Left forelimb (tissue), 1 donor: ENCODE data around the gene FAIM2.

Experiments used
- DNase-seq: peaks from one replicate; pipeline ENCODE4 v3.0.0-alpha.2; 2018; ENCODE audit warnings: low spot score

FAIM2 gene

GRCh38 chr12:49917166-49917787 is 13.6 kb upstream of the FAIM2 start:
- peak; percentile 33 for DNase-seq

GRCh38 chr12:49916129-49916919 is 12.6 kb upstream of the FAIM2 start:
- no peak for DNase-seq

- DNase-seq = peak; percentile 59
Measured at GRCh38 chr12:49912345-49913255, 8.9 kb upstream of the FAIM2 start.

- no peak for DNase-seq
Measured at GRCh38 chr12:49911213-49911605, 7.5 kb upstream of the FAIM2 start.

GRCh38 chr12:49910331-49911212 is 6.9 kb upstream of the FAIM2 start:
- peak; percentile 49 for DNase-seq

- DNase-seq = no peak
Measured at GRCh38 chr12:49909826-49910225, 6.1 kb upstream of the FAIM2 start.

- DNase-seq = no peak
Measured at GRCh38 chr12:49909356-49909755, 5.7 kb upstream of the FAIM2 start.

GRCh38 chr12:49907352-49907751 is 3.7 kb upstream of the FAIM2 start:
- no peak for DNase-seq

GRCh38 chr12:49905718-49906314 is 2.1 kb upstream of the FAIM2 start:
- DNase-seq = no peak

GRCh38 chr12:49904601-49905000 is 901 bp upstream of the FAIM2 start:
- no peak for DNase-seq

- DNase-seq = no peak
Measured at GRCh38 chr12:49903351-49903699, 375 bp downstream of the FAIM2 start.

- no peak for DNase-seq
Measured at GRCh38 chr12:49902399-49903350, 1.0 kb downstream of the FAIM2 start.

- no peak for DNase-seq
Measured at GRCh38 chr12:49901986-49902385, 1.7 kb downstream of the FAIM2 start.

- no peak for DNase-seq
Measured at GRCh38 chr12:49901026-49901425, 2.7 kb downstream of the FAIM2 start.

GRCh38 chr12:49900371-49900770 is 3.3 kb downstream of the FAIM2 start:
- no peak for DNase-seq

- DNase-seq = no peak
Measured at GRCh38 chr12:49899921-49900320, 3.8 kb downstream of the FAIM2 start.

GRCh38 chr12:49899286-49899843 is 4.3 kb downstream of the FAIM2 start:
- DNase-seq = no peak

- DNase-seq = no peak
Measured at GRCh38 chr12:49897276-49897675, 6.4 kb downstream of the FAIM2 start.

GRCh38 chr12:49895773-49896172 is 7.9 kb downstream of the FAIM2 start:
- DNase-seq = no peak

GRCh38 chr12:49894751-49895148 is 8.9 kb downstream of the FAIM2 start:
- no peak for DNase-seq
